TTC549 (cell line): ENCODE results near the gene EGFL7.

ENCODE experiments used
- FAIRE-seq: peaks from 2 replicates; lab custom pipeline; 2012; peaks lifted over from hg19 to GRCh38; lab: Jason Lieb, UNC

Gene EGFL7

GRCh38 chr9:136686794-136687711 is 24.3 kb downstream of the EGFL7 start, which contains the start of gene AGPAT2:
Gene AGPAT2 (minus strand): TSS chr9:136687457. CDS start chr9:136687357, 100 bp downstream.
- no peak for FAIRE-seq

- FAIRE-seq = no peak
Observed at GRCh38 chr9:136687721-136688223, 25.1 kb downstream of the EGFL7 start.

GRCh38 chr9:136688274-136689107 is 25.8 kb downstream of the EGFL7 start:
- no peak for FAIRE-seq

GRCh38 chr9:136689108-136689460 is 26.4 kb downstream of the EGFL7 start:
- FAIRE-seq = no peak

- FAIRE-seq = no peak
Observed at GRCh38 chr9:136690104-136690805, 27.5 kb downstream of the EGFL7 start.

- FAIRE-seq = no peak
Observed at GRCh38 chr9:136690806-136691261, 28.1 kb downstream of the EGFL7 start.

GRCh38 chr9:136691316-136692184 is 28.8 kb downstream of the EGFL7 start:
- no peak for FAIRE-seq

GRCh38 chr9:136692185-136693134 is 29.7 kb downstream of the EGFL7 start:
- no peak for FAIRE-seq

GRCh38 chr9:136693135-136693489 is 30.4 kb downstream of the EGFL7 start:
- no peak for FAIRE-seq

GRCh38 chr9:136693490-136694162 is 30.9 kb downstream of the EGFL7 start:
- no peak for FAIRE-seq

- no peak for FAIRE-seq
Observed at GRCh38 chr9:136694163-136694871, 31.6 kb downstream of the EGFL7 start.

GRCh38 chr9:136694872-136695247 is 32.1 kb downstream of the EGFL7 start:
- FAIRE-seq = no peak

- no peak for FAIRE-seq
Observed at GRCh38 chr9:136695435-136695895, 32.7 kb downstream of the EGFL7 start.

GRCh38 chr9:136695955-136696354 is 33.2 kb downstream of the EGFL7 start:
- no peak for FAIRE-seq

- FAIRE-seq = no peak
Observed at GRCh38 chr9:136696502-136696901, 33.8 kb downstream of the EGFL7 start.

- FAIRE-seq = no peak
Observed at GRCh38 chr9:136697146-136697820, 34.6 kb downstream of the EGFL7 start.

GRCh38 chr9:136697821-136698526 is 35.3 kb downstream of the EGFL7 start:
- no peak for FAIRE-seq
